Activated CD8-positive, alpha-beta memory T cell treated with anti-CD3 and anti-CD28 coated beads for 4 hours (primary cell): ENCODE data around the gene CD8B.

Source experiments
- DNase-seq, 2 donors: peaks; one replicate each; pipeline ENCODE4 v3.0.0-alpha.2; 2020; ENCODE audit warnings: low read depth in 2 of 2

Gene CD8B

GRCh38 chr2:86806059-86806857 lies 55.4 kb downstream of the CD8B start:
- DNase-seq: no peak

GRCh38 chr2:86800856-86801567 lies 60.7 kb downstream of the CD8B start:
- no peak for DNase-seq

GRCh38 chr2:86794861-86795260 lies 66.8 kb downstream of the CD8B start:
- DNase-seq: no peak

GRCh38 chr2:86793752-86794151 lies 67.9 kb downstream of the CD8B start:
- no peak for DNase-seq

GRCh38 chr2:86791573-86791972 lies 70.1 kb downstream of the CD8B start:
- DNase-seq: no peak

- DNase-seq: no peak
These were observed 70.8 kb downstream of the CD8B start, which contains the start of gene CD8A for GRCh38 chr2:86790676-86791572. TSS of gene CD8A (minus strand) at chr2:86790913. CDS start at chr2:86790825, 88 bp downstream.

GRCh38 chr2:86790134-86790675 lies 71.5 kb downstream of the CD8B start:
- DNase-seq: no peak

- DNase-seq: no peak
These were observed 72.0 kb downstream of the CD8B start for GRCh38 chr2:86789687-86790133.

GRCh38 chr2:86788881-86789686 lies 72.6 kb downstream of the CD8B start:
- no peak for DNase-seq

- DNase-seq: no peak
These were observed 73.5 kb downstream of the CD8B start for GRCh38 chr2:86788165-86788564.

GRCh38 chr2:86787736-86788135 lies 74.0 kb downstream of the CD8B start:
- no peak for DNase-seq

GRCh38 chr2:86786001-86786536 lies 75.6 kb downstream of the CD8B start:
- no peak for DNase-seq

- DNase-seq: peak in 1 of 2 donors; percentile 70
These were observed 76.2 kb downstream of the CD8B start for GRCh38 chr2:86785456-86785855.

- no peak for DNase-seq
These were observed 77.9 kb downstream of the CD8B start for GRCh38 chr2:86783615-86784339.

GRCh38 chr2:86782748-86783147 lies 78.9 kb downstream of the CD8B start:
- DNase-seq: no peak

GRCh38 chr2:86781363-86781762 lies 80.3 kb downstream of the CD8B start:
- DNase-seq: no peak

GRCh38 chr2:86779971-86780370 lies 81.7 kb downstream of the CD8B start:
- DNase-seq: no peak

GRCh38 chr2:86778957-86779356 lies 82.7 kb downstream of the CD8B start:
- DNase-seq: no peak

- no peak for DNase-seq
These were observed 85.2 kb downstream of the CD8B start for GRCh38 chr2:86776532-86776931.

GRCh38 chr2:86775338-86775737 lies 86.3 kb downstream of the CD8B start:
- no peak for DNase-seq
